ENCODE results near the gene ZBTB8B.
"Not testable (repeated sequence)": the region's sequence is repeated elsewhere in the genome, so short reads cannot be mapped to it uniquely, and the experiment has no call there.

DNA sequence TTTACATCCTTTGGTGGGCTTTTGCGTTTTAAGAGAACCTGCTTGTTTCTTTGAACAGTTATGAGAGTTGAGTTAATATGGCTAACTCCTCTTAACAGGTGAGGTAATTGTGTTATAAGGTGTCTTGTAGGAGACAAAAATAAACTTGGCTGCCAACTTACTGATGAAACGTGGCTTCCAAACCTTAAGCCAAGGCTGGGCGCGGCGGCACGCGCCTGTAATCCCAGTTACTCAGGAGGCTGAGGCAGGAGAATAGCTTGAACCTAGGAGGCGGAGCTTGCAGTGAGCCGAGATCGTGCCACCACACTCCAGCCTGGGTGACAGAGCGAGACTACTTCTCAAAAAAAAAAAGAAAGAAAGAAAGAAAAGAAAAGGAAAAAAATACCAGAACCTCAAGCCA lies 8.1 kb downstream of the ZBTB8B start:
- not testable (repeated sequence) for TF ChIP-seq POLR2A (IDR thresholded peaks at IDR 0.05; ENCODE audit: low read depth, low read length); POLR2AphosphoS5 (IDR thresholded peaks at IDR 0.05; ENCODE audit: low read depth, low read length); TAF1 (IDR thresholded peaks at IDR 0.05; ENCODE audit: low read depth, low read length); POU2F2 (IDR thresholded peaks at IDR 0.05; ENCODE audit: low read depth, low read length); PAX5 (IDR thresholded peaks at IDR 0.05; ENCODE audit: insufficient read depth, low read length, severe bottlenecking)
